HFF-Myc (cell line): Measurements from ENCODE around the gene BCOR.

ENCODE experiments used
- DNase-seq: peaks from one replicate; pipeline ENCODE4 v3.0.0-alpha.2; 2011; ENCODE audit warnings: low read depth; ENCODE audit errors: extremely low read depth
- H3K4me3 ChIP-seq: replicated peaks from 2 replicates; pipeline ENCODE4 v1.5.1; 2011; ENCODE audit warnings: low read depth, mild to moderate bottlenecking, control low read depth, low read length
- TF ChIP-seq, protein P1 (sequence below): IDR thresholded peaks from 2 replicates; pipeline ENCODE4 v1.5.1; 2012; ENCODE audit warnings: mild to moderate bottlenecking, low read depth, low read length, control low read depth; ENCODE audit errors: missing control alignments

Gene BCOR

DNA sequence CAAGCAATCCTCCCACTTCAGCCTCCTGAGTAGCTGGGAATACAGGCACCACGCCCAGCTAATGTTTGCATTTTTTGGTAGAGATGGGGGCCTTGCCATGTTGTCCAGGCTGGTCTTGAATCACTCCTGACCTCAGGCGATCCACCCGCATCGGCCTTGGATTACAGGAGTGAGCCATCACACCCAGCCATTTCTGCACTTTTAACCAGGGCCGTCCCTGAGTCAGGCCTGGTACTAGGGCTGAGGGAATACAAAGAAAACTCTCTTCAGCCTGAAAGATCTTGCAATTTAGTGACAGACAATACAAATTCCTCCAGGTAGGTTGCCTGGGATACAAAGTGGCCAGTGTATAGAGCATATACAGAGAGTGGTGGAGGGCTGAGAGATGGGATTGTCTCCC, 65.8 kb downstream of the BCOR start:
- H3K4me3 ChIP-seq: no peak overlapping the region
- no peak for DNase-seq
- TF ChIP-seq, protein P1, sequence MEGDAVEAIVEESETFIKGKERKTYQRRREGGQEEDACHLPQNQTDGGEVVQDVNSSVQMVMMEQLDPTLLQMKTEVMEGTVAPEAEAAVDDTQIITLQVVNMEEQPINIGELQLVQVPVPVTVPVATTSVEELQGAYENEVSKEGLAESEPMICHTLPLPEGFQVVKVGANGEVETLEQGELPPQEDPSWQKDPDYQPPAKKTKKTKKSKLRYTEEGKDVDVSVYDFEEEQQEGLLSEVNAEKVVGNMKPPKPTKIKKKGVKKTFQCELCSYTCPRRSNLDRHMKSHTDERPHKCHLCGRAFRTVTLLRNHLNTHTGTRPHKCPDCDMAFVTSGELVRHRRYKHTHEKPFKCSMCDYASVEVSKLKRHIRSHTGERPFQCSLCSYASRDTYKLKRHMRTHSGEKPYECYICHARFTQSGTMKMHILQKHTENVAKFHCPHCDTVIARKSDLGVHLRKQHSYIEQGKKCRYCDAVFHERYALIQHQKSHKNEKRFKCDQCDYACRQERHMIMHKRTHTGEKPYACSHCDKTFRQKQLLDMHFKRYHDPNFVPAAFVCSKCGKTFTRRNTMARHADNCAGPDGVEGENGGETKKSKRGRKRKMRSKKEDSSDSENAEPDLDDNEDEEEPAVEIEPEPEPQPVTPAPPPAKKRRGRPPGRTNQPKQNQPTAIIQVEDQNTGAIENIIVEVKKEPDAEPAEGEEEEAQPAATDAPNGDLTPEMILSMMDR: no peak

GRCh38 chrX:40030205-40030604, 67.6 kb downstream of the BCOR start:
- H3K4me3 ChIP-seq: no peak overlapping the region
- TF ChIP-seq, protein P1: no peak
- no peak for DNase-seq

GRCh38 chrX:40022421-40022820, 75.3 kb downstream of the BCOR start:
- no peak for DNase-seq
- no peak overlapping the region for H3K4me3 ChIP-seq
- TF ChIP-seq, protein P1: no peak

DNA sequence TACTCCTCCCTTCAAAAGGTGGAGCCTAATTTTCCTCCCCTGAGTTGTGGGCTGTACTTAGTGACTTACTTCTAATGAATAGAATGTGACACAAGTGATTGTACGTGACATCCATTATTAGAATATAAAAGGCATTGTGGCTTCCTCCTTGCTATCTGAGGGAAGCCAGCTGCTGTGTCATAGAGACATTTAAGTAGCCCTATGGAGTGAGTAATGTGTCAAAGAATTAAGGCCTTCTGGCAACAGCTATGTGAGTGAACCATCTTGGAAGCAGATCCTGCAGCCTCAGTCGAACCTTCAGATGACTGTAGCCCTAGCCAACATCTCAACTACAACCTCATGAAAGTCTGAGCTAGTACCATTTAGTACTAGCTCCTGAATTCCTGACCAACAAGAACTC, 76.1 kb downstream of the BCOR start:
- no peak for DNase-seq
- H3K4me3 ChIP-seq: no peak overlapping the region
- TF ChIP-seq, protein P1: no peak

GRCh38 chrX:40019541-40019940, 78.2 kb downstream of the BCOR start:
- H3K4me3 ChIP-seq: no peak overlapping the region
- TF ChIP-seq, protein P1: no peak
- DNase-seq: no peak

DNA sequence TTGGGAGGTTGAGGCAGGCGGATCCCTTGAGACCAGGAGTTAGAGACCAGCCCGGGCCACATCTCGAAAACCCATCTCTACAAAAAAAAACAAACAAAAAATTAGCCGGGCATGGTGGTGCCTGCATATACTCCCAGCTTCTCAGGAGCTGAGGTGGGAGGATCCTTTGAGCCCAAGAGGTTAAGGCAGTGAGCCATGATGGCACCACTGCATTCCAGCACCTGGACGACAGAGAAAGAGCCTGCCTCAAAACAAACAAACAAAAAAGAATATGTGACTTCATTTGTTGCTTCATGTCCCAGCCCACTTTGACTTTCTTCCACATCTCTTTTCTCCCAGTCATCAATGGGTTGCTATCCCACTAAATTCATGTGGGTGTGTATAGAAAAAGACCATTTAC, 79.7 kb downstream of the BCOR start:
- TF ChIP-seq, protein P1: no peak
- no peak for DNase-seq
- no peak overlapping the region for H3K4me3 ChIP-seq

GRCh38 chrX:40016749-40017148, 81.0 kb downstream of the BCOR start:
- TF ChIP-seq, protein P1: no peak
- no peak for DNase-seq
- H3K4me3 ChIP-seq: no peak overlapping the region
